DMS 273 (cell line): Measurements from ENCODE around the gene HDAC1.
A peak's percentile ranks its signal among the peaks of the same experiment; 100 is the strongest.
"Not testable (repeated sequence)": the region's sequence is repeated elsewhere in the genome, so short reads cannot be mapped to it uniquely, and the experiment has no call there.

Experiments used
- DNase-seq: peaks from one replicate; lab custom pipeline; 2025; ENCODE audit not compliant: unreplicated experiment; lab: John Stamatoyannopoulos, UW

The HDAC1 gene

DNA sequence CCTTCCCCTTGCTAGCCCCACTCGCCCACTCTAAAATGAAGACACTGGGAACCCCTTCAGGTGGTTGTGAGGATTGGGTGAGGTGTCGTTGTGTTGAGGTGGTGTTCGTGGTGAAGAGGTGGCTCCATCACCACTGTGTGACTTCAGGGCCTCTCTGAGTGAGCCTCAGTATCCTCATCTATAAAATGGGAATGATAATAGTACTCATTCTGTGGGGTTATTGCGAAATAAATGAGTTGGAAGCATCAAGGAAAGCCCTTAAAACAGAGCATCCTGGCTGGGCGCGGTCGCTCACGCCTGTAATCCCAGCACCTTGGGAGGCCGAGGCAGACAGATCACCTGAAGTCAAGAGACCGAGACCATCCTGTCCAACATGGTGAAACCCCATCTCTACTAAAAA lies 50.8 kb downstream of the HDAC1 start:
- no peak for DNase-seq

DNA sequence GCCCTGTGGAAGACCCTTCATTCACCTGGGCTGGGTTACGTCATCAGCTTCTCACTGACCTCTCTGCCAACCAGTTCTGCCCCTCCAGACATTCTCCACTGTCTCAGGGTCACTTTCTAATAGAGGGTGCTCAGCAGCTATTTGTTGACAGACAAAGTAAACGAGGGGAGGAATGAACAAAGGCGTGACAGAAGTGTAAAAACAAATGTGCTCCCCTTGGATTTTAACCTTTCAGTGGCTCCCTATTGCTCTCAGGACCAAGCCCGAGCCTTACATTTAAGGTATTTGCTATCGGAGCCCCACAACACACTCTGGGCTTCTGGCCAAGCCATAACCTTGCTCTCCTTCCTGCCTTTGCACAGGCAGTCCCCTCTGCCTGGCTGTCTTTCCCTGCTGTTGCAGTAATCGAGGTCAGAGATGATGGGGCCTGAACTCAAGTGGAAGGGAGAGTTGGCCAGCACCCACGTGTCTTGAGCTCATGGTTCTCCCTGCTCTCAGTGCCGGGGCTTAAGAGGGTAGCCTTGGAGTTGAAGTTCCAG lies 53.5 kb downstream of the HDAC1 start:
- DNase-seq, result peak; percentile 28

- no peak for DNase-seq
Measured at GRCh38 chr1:32346532-32347157, 54.8 kb downstream of the HDAC1 start.

DNA sequence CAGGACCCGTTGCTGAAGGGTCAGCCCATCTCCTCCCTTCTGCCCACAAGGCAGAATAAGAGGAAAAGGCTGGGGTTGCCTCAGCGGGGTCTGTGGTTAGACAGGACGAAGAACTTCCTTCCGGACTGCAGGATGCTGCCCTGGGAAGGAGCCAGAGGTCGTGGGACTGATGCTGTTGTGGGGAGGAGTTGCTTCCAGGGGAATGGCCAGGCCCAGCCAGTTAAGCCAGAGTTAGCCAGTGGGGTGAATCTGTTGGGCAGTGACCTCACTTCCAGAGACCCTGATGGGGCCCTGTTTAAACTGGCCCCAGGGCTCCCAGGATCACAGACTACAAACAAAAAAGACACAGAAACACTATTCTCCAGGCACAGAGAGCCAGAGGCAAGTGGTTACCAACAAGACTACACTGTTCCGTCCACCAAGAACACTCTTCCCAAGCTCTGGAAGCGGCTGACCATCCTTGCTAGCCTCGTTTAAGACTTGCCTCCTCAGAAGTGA lies 57.4 kb downstream of the HDAC1 start:
- no peak for DNase-seq

- DNase-seq, result peak; percentile 92
Measured at GRCh38 chr1:32350785-32351398, 59.0 kb downstream of the HDAC1 start.

DNA sequence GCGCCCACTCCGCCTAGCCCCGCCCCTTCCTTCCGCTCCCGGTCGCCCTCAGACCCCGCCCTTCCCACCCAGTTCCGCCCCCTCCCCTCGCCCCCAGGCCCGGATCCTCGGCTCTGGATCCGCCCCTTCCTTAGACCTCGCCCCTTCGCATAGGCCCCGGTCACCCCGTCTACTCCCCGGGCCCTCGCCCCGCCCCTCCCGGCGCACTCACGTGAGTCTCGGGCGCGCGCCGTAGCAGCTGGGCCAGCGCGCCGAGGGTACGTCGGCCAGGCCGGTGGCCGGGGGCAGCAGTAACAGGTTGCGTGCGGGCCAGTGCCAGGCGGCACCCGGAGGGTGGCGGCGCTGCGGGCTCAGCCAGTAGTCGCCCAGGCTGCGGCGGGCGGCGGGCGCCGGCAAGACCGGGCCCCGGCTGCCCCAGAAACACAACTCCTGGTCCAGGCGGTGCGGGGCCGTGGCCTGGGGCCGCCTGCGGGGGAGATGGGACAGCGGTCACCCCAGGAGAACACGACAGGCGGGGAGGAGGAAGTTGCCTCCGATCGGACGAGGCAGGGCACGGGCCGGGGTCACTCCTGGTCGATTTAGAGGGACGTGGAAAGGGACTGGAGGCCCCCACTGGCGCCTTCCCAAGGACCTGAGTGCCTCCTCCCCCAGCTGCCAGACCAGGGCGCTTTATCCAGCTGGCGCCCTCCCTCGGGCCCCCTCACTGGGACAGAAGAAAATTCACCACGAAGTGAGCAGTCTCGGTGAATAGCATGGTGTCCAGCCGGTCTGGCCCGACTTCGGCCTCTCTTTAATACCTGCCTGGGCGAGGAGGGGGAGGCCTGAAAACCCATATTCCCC lies 59.7 kb downstream of the HDAC1 start:
- peak; percentile 99 for DNase-seq

GRCh38 chr1:32352239-32352745 lies 60.4 kb downstream of the HDAC1 start:
- DNase-seq, result no peak

GRCh38 chr1:32352831-32353383 lies 61.0 kb downstream of the HDAC1 start:
- DNase-seq, result peak; percentile 41

DNA sequence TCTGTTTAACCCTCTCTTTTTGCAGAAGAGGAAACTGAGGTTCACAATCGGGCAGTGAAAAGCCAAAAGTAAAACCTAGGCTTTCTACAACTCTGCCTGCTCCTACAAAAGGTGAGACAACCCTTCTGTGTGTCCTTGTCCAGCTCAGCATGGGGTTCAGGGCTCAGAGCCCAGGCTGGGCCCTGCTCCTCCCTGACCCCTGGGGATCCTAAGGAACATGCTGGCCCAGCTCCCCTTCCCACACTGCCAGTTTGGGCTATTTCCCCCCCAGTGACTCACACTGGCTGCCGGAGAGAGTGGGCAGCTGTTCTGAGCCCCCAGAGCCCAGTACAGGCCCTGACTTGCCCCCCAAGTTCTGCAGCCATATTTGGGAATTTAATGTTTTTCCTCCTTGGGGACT lies 61.5 kb downstream of the HDAC1 start:
- peak; percentile 53 for DNase-seq

GRCh38 chr1:32353886-32354570 lies 62.1 kb downstream of the HDAC1 start:
- DNase-seq, result peak; percentile 53

GRCh38 chr1:32355778-32356177 lies 63.9 kb downstream of the HDAC1 start:
- DNase-seq, result not testable (repeated sequence)

DNA sequence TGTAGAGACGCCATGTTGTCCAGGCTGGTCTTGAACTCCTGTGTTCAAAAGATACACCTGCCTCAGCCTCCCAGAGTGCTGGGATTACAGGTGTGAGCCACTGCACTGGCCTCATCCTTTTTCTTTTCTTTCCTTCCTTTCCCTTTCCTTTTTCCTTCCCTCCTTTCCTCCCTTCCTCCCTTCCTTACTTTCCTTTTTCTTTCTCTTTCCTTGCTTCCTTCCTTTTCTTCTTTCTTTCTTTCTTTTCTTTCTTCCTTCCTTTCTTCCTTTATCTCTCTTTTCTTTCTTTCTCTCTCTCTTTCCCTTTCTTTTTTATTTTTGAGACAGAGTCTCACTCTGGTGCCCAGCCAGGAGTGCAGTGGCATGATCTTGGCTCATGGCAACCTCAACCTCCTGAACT lies 64.6 kb downstream of the HDAC1 start:
- DNase-seq, result no peak

- peak; percentile 36 for DNase-seq
Measured at GRCh38 chr1:32357614-32358013, 65.7 kb downstream of the HDAC1 start.

- no peak for DNase-seq
Measured at GRCh38 chr1:32358435-32358834, 66.6 kb downstream of the HDAC1 start.

- DNase-seq, result no peak
Measured at GRCh38 chr1:32361308-32361673, 69.4 kb downstream of the HDAC1 start.

- DNase-seq, result peak; percentile 69
Measured at GRCh38 chr1:32361674-32362473, 70.0 kb downstream of the HDAC1 start.

- DNase-seq, result peak; percentile 55
Measured at GRCh38 chr1:32362474-32363313, 70.8 kb downstream of the HDAC1 start, which contains the start of the genes FAM229A and TSSK3. FAM229A (minus strand) TSS chr1:32362485; CDS start chr1:32362091, 394 bp downstream. TSSK3 (plus strand) TSS chr1:32362539; CDS start chr1:32362702, 163 bp downstream.

DNA sequence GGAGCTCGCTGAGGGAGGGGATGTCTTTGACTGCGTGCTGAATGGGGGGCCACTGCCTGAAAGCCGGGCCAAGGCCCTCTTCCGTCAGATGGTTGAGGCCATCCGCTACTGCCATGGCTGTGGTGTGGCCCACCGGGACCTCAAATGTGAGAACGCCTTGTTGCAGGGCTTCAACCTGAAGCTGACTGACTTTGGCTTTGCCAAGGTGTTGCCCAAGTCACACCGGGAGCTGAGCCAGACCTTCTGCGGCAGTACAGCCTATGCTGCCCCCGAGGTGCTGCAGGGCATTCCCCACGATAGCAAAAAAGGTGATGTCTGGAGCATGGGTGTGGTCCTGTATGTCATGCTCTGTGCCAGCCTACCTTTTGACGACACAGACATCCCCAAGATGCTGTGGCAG lies 71.8 kb downstream of the HDAC1 start:
- DNase-seq, result no peak

GRCh38 chr1:32364836-32365235 lies 73.0 kb downstream of the HDAC1 start:
- no peak for DNase-seq
